DOHH2 (cell line): Measurements from ENCODE around the gene GLYR1.

ENCODE experiments used
- H3F3A ChIP-seq: fragments of 200-600 bp; sonication (generic), shearing (Covaris generic); 2 replicates; pipeline ENCODE4 v1.6.0; 2016; ENCODE audit warnings: antibody characterized with exemption, mild to moderate bottlenecking; ENCODE audit not compliant: control insufficient read depth, insufficient read depth
- H3K27ac ChIP-seq: fragments of 200-600 bp; sonication (generic); 2 replicates; pipeline ENCODE4 v1.5.1; 2014; ENCODE audit warnings: low read depth, mild to moderate bottlenecking, low read length, moderate library complexity
- H3K27me3 ChIP-seq: fragments of 200-600 bp; sonication (generic); 2 replicates; pipeline ENCODE4 v1.6.1; 2014; ENCODE audit warnings: mild to moderate bottlenecking, low read length, mixed read lengths; ENCODE audit not compliant: control insufficient read depth
- H3K36me3 ChIP-seq: fragments of 200-600 bp; sonication (generic); 2 replicates; pipeline ENCODE4 v1.6.1; 2014; ENCODE audit warnings: mild to moderate bottlenecking, low read length, moderate library complexity, mixed read lengths; ENCODE audit not compliant: control insufficient read depth
- H3K4me1 ChIP-seq: fragments of 200-600 bp; sonication (generic); 2 replicates; pipeline ENCODE4 v1.6.1; 2014; ENCODE audit warnings: mild to moderate bottlenecking, low read length, mixed read lengths; ENCODE audit not compliant: control insufficient read depth
- H3K4me2 ChIP-seq: fragments of 200-600 bp; sonication (generic); 2 replicates; pipeline ENCODE4 v1.6.0; 2014; ENCODE audit warnings: mild to moderate bottlenecking, low read length, moderate library complexity
- H3K4me3 ChIP-seq: fragments of 200-600 bp; sonication (generic); 2 replicates; pipeline ENCODE4 v1.5.1; 2014; ENCODE audit warnings: mild to moderate bottlenecking, low read length, mixed read lengths
- H3K79me2 ChIP-seq: fragments of 200-600 bp; sonication (generic); 2 replicates; pipeline ENCODE4 v1.6.1; 2014; ENCODE audit warnings: mild to moderate bottlenecking, low read length, mixed read lengths; ENCODE audit not compliant: control insufficient read depth
- H3K9me2 ChIP-seq: fragments of 200-600 bp; sonication (generic); replicated peaks from 2 replicates; pipeline ENCODE4 v1.6.1; 2014; ENCODE audit warnings: mild to moderate bottlenecking, low read length, mixed read lengths; ENCODE audit not compliant: control insufficient read depth
- H3K9me3 ChIP-seq: fragments of 200-600 bp; sonication (generic); 2 replicates; pipeline ENCODE4 v1.6.1; 2014; ENCODE audit warnings: antibody characterized with exemption, low read length, mixed read lengths; ENCODE audit not compliant: control insufficient read depth, insufficient read depth
- H4K20me1 ChIP-seq: fragments of 200-600 bp; sonication (generic); 2 replicates; pipeline ENCODE4 v1.6.0; 2014; ENCODE audit warnings: low read depth, mild to moderate bottlenecking, antibody characterized with exemption, low read length, moderate library complexity; ENCODE audit not compliant: control insufficient read depth, insufficient read depth
- CTCF ChIP-seq: fragments of 200-600 bp; sonication (generic); IDR thresholded peaks from one replicate; pipeline ENCODE4 v1.5.1; 2014; ENCODE audit warnings: antibody characterized with exemption, mild to moderate bottlenecking, low read depth, low read length; ENCODE audit not compliant: poor library complexity, severe bottlenecking
- EZH2phosphoT487 ChIP-seq: fragments of 200-600 bp; sonication (generic); IDR thresholded peaks from 2 replicates; pipeline ENCODE4 v1.6.1; 2017; ENCODE audit warnings: borderline replicate concordance, mild to moderate bottlenecking, antibody characterized with exemption, low read length, moderate library complexity, mixed read lengths

GLYR1 gene

GRCh38 chr16:4788489-4788889, 58.6 kb downstream of the GLYR1 start:
- H3K36me3 ChIP-seq: no peaks in the 10 kb centered on the region
- no peaks in the 10 kb centered on the region for H3K79me2 ChIP-seq
- no peaks in the 10 kb centered on the region for H3F3A ChIP-seq
- no peaks in the 10 kb centered on the region for H3K9me2 ChIP-seq
- H3K27ac ChIP-seq: no peak overlapping the region
- no peak overlapping the region for H3K4me2 ChIP-seq
- no peaks in the 10 kb centered on the region for H3K27me3 ChIP-seq
- TF ChIP-seq EZH2phosphoT487 (no peak), CTCF (no peak)
- no peak overlapping the region for H3K4me3 ChIP-seq
- H3K9me3 ChIP-seq: no peaks in the 10 kb centered on the region
- H4K20me1 ChIP-seq: no peaks in the 10 kb centered on the region
- H3K4me1 ChIP-seq: no peaks in the 10 kb centered on the region

- Histone ChIP-seq H3K9me2 (no peaks in the 10 kb centered on the region), H3K79me2 (no peaks in the 10 kb centered on the region), H3K27ac (no peak within 1 kb of the TSS), H4K20me1 (no peaks in the 10 kb centered on the region), H3K9me3 (no peaks in the 10 kb centered on the region), H3K4me1 (no peaks in the 10 kb centered on the region), H3F3A (no peaks in the 10 kb centered on the region), H3K36me3 (no peaks in the 10 kb centered on the region), H3K4me2 (no peak within 1 kb of the TSS), H3K27me3 (no peaks in the 10 kb centered on the region), H3K4me3 (no peak within 1 kb of the TSS)
- TF ChIP-seq EZH2phosphoT487: no peak
- no peak for TF ChIP-seq CTCF
Measured at GRCh38 chr16:4787627-4788482, 59.2 kb downstream of the GLYR1 start, which contains the start of gene SEPTIN12. SEPTIN12 (minus strand) TSS chr16:4788345; CDS start chr16:4787645, 700 bp downstream.

- Histone ChIP-seq H3K9me3 (no peaks in the 10 kb centered on the region), H3K4me1 (no peaks in the 10 kb centered on the region), H3K79me2 (no peaks in the 10 kb centered on the region), H4K20me1 (no peaks in the 10 kb centered on the region), H3K9me2 (no peaks in the 10 kb centered on the region), H3K4me2 (no peak overlapping the region), H3F3A (no peaks in the 10 kb centered on the region), H3K27me3 (no peaks in the 10 kb centered on the region), H3K36me3 (no peaks in the 10 kb centered on the region), H3K27ac (no peak overlapping the region), H3K4me3 (no peak overlapping the region)
- no peak for TF ChIP-seq EZH2phosphoT487
- no peak for TF ChIP-seq CTCF
Measured at GRCh38 chr16:4787068-4787467, 60.0 kb downstream of the GLYR1 start.
